K562 (cell line): ENCODE measurements around the gene CIB2. TPM values are rescaled to one million over a fixed set of nuclear protein-coding genes. Genes with fewer than 3 reads are reported as not detected.

Experiments
- CUX1 ChIP-seq: fragments of 200-800 bp; sonication (Bioruptor generic); IDR thresholded peaks from 2 replicates; pipeline ENCODE4 v1.6.1; 2016; ENCODE audit warnings: missing genetic modification characterization, missing compliant biosample characterization
- GMEB1 ChIP-seq: fragments of 250-450 bp; sonication (Bioruptor Pico); IDR thresholded peaks from 2 replicates; pipeline ENCODE4 v1.4.0; 2020; ENCODE audit warnings: mild to moderate bottlenecking
- HNRNPH1 ChIP-seq: fragments of 200-400 bp; formaldehyde crosslinking; optimal IDR thresholded peaks from 2 replicates; pipeline ENCODE3; 2017; ENCODE audit warnings: low read depth, mild to moderate bottlenecking, low read length, moderate library complexity
- MYC ChIP-seq, 2 experiments: fragments of 250-450 bp in 1 of 2; sonication (Bioruptor Pico) in 1 of 2; IDR thresholded peaks; 2 replicates each; pipeline versions ENCODE4 v1.5.1 to v1.6.1; 2012 to 2021; ENCODE audit warnings: low read depth in 2 of 2, borderline replicate concordance in 1 of 2, improper control_type of control experiment in 1 of 2, low read length in 1 of 2, mild to moderate bottlenecking in 1 of 2, moderate library complexity in 1 of 2
- RAD51 ChIP-seq: fragments of 450-650 bp; IDR thresholded peaks from 2 replicates; pipeline ENCODE4 v1.7.1; 2016; ENCODE audit warnings: low read depth, mild to moderate bottlenecking, borderline replicate concordance
- SRSF7 ChIP-seq: fragments of 200-400 bp; formaldehyde crosslinking; optimal IDR thresholded peaks from 2 replicates; pipeline ENCODE3; 2017; ENCODE audit warnings: mild to moderate bottlenecking, low read depth, low read length
- STAT5B ChIP-seq: fragments of 250-450 bp; sonication (Bioruptor Pico); IDR thresholded peaks from 2 replicates; pipeline ENCODE4 v1.8.0; 2021; ENCODE audit warnings: mild to moderate bottlenecking, inconsistent platforms
- THAP12 ChIP-seq: fragments of 250-450 bp; sonication (Bioruptor Pico); IDR thresholded peaks from 2 replicates; pipeline ENCODE4 v1.9.0; 2021; ENCODE audit warnings: mild to moderate bottlenecking, inconsistent platforms
- THRB ChIP-seq: fragments of 450-650 bp; formaldehyde crosslinking; conservative IDR thresholded peaks from 2 replicates; pipeline ENCODE4 v1.4.0; 2022; ENCODE audit warnings: mild to moderate bottlenecking, missing genetic modification characterization
- VEZF1 ChIP-seq: fragments of 200-800 bp; sonication (Bioruptor generic); IDR thresholded peaks from 2 replicates; pipeline ENCODE4 v1.6.1; 2017; ENCODE audit warnings: missing genetic modification characterization, missing compliant biosample characterization
- ZNF140 ChIP-seq: fragments of 250-450 bp; sonication (Bioruptor Pico); IDR thresholded peaks from 2 replicates; pipeline ENCODE4 v1.8.0; 2021; ENCODE audit warnings: moderate library complexity, mild to moderate bottlenecking, inconsistent platforms
- ZNF384 ChIP-seq: IDR thresholded peaks from 2 replicates; pipeline ENCODE4 v1.6.1; 2012; ENCODE audit warnings: low read depth, low read length, improper control_type of control experiment
- polyA plus RNA-seq, 8 experiments: library from polyadenylated mRNA; depleted of rRNA in 4 of 8; stranded (reverse) in 5 of 8; unstranded in 3 of 8; fragments of >200 nt; fragmentation: Nextera tagmentation in 2 of 8; fragmentation: Illumina TruSeq in 1 of 8; extraction: Ambion mirVana in 2 of 8; extraction: Trizol in 1 of 8; gene quantifications; 2 replicates each; pipeline versions ENCODE4 v1.2.1 to v1.2.3, GENCODE V29; 2011 to 2014; ENCODE audit warnings: inconsistent platforms in 1 of 8, missing spikeins in 1 of 8
- total RNA-seq, 7 experiments: library from RNA; depleted of rRNA in 6 of 7; stranded (reverse); fragments of >200 nt in 6 of 7; fragmentation: Illumina TruSeq in 2 of 7; extraction: Trizol in 2 of 7; gene quantifications; 2 replicates each; pipeline versions ENCODE4 v1.2.1 to v1.2.3, GENCODE V29; 2011 to 2021; ENCODE audit warnings: low replicate concordance in 1 of 7

CIB2 gene
- total and polyA plus RNA-seq, 9 of the 15 experiments (the other 6 are each of a cell fraction or from before 2014, with no cell fraction given), result 1.5 to 37.4 (median 19.4) TPM

DNA sequence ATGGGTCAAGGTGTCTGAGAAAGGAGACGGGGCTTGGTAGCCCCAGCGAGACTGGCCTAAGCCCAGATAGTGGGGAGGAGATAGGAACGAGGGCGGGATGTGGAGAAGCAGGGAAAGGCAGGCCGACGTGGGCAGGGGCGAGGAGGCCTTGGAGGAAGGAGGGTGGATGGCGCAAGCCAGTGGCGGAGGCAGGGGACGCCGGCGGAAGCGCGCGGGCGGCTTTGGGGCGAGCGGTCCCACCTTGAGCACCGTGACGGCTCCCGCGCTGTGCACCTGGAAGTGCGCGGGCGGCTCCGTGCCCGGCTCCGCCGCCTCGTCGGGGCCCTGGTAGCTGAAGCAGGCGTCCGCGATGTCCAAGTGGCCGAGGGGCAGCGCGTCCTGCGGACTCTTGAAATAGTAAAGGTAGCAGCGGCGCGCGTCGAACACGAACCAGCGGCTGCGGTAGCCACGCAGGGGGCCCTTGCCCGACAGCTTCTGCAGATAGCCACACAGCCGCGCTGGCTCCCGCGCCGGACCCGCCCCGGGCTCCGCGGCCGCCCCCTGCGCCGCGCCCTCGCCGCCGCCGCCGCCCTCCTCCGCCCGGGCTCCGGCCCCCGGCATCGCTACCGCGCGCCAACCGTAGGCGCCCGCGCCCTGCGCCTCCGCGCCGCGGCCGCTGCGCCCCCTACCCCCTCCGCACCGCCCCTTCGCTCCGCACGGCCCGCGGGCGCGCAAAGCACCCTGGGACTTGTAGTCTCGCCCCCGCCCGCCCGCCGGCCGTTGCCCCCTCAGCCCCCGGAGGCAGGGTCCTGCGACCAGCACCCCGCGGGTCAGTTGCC, 54.0 kb downstream of the CIB2 start, which contains the start of gene TBC1D2B (continued):
- TF ChIP-seq MYC (IDR thresholded peaks at IDR 0.05; ENCODE audit: low read depth, low read length) (no peak), MYC (CRISPR knock-in tag; IDR thresholded peaks at IDR 0.05; ENCODE audit: borderline replicate concordance, low read depth) (no peak), RAD51 (no peak), STAT5B (no peak), ZNF384 (no peak), THRB (CRISPR knock-in tag) (no peak), VEZF1 (CRISPR knock-in tag) (peak; percentile 92), HNRNPH1 (no peak), SRSF7 (no peak), ZNF140 (no peak), THAP12 (CRISPR knock-in tag) (no peak; the same call in 1 of the 2 replicates), CUX1 (CRISPR knock-in tag) (no peak), GMEB1 (peak; percentile 81)
